ENCODE measurements around the gene ACD. TPM values are rescaled to one million over a fixed set of nuclear protein-coding genes. Genes with fewer than 3 reads are reported as not detected.

Gene ACD
- 12.9 and 15.7 TPM in 2 replicates for total RNA-seq

DNA sequence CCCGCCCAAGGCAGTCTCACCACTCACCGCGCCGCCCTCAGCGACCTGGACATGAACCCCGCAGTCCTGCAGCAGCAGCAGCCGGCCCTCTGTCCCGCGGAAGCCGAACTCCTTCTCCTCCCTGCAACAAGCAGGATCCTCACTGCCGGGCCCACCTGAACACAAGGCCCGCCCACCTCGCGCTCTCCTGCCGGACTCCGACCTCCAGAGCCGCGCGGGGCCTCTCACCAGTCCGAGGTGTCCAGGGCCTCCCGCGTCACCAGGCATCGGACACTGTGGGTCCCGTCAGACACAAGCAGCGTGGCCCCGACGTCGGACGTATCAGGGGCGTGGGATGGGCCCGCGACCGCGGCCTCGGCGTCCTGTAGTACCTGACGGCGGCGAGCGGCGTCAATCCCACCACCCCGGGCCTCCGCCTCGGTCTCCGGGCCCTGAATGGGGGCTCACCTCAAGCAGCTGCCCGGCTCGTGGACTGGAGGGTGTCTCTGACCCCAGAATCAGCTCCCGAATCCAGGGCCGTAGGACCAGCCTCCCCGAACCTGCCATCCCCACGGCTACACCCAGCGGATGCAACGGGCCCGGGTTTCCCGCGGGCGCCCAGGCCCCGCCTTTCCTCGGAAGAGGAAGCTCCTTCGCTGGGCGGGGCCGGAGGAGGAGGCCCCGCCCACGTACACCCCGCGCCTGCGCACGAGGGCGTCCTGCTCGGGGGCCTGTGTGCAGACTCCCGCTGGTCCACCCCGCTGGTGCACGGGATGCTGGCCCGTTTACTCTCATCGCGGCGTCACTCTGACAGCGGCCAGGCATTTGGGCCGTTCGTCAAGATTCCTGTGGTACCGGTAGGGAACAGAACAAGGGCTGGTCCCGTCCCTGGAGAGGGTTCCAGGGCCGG lies at the start of gene ACD:
TSS of gene ACD (minus strand) at position 586 of the 889 bp plus-strand sequence. CDS start at position 546, 40 bp downstream.

DNA sequence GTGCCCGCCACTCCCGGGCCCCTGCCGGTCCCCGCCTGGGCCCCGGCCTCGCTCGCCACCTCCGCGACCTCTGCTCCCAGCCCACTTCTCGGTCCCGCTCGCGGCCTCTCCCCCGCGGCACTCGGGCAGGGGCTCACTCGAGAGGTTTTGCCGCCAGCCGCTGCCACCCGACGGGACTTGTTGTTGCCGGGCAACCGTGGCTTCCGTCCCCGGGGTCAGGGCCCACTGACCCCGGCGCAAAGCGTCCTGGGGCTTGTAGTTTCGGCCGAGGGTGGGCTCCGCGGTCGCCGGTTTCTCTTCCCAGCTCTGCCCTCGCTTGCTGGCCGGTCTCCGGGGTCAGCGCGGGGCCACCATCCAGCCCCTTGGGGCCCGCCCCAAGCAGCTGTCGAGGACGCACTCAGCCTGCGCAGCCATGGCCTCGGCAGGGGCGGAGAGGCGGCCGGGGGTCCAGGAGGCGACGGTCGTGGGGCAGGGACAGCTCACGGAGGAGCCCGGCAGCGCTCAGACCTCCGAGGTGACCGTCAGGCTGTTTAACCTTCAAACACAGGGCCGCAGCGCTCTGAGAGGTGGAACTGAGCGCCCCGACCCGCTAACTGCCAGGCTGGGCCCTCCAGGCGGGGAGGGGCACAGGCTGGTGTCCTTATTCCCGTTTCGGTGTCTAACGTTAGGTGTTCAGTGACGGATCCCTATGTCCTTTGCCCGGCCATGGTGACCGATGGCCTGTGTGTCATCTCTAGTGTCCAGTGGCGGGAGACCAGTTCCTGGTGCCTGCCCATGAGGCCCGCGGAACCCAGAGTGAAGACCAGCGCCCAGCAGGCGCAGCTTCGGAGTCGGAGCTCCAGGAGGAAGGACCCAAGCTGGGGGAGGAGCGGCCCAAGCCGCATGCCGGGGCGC lies 6.7 kb upstream of the ACD start, which contains the start of the genes C16orf86 and ENKD1:
TSS of gene C16orf86 (plus strand) at position 256 of the 894 bp plus-strand sequence. CDS start at position 413, 157 bp downstream.
TSS of gene ENKD1 (minus strand) at position 192 of the 894 bp plus-strand sequence. CDS start 308 bp downstream, outside the sequence.

DNA sequence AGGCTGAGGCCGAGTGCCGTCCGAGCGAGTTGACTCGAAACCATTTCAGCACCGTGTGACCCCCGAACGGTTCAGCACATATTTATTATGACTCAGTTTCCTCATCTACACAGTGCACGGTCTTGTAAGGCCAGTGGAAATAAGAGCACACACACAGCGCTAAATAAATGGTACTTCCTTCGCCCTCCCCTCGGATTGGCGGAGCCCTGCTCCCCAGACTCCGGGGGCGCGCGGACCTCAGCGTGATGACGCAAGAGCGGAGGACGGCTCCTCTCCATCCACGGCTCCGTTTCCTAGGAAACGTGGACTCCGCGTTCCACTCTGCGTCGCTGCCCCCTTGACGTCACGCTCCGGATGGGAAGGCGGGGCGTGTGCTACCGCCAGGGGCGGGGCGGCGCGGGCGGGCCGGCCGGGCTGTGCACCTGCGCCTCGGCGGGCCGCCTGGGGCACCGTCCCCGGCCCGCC lies 536 bp upstream of the ACD start, which contains the start of gene PARD6A:
TSS of gene PARD6A (plus strand) at position 397 of the 465 bp plus-strand sequence. CDS start 79 bp downstream, outside the sequence.

Other genes starting within 250 kb of the ACD start
- gene ZDHHC1, start 243.8 kb downstream of the ACD start, total RNA-seq = 8.8 and 11.4 TPM in 2 replicates
- 0.93 and 2.0 TPM in 2 replicates for gene HSD11B2, start 229.1 kb downstream of the ACD start, total RNA-seq
- 99.7 and 107 TPM in 2 replicates for gene ATP6V0D1, start 179.1 kb downstream of the ACD start, total RNA-seq
- gene AGRP, start 176.7 kb downstream of the ACD start, total RNA-seq = not detected in 2 replicates
- gene RIPOR1, start 131.4 kb downstream of the ACD start, total RNA-seq = 34.4 and 46.2 TPM in 2 replicates
- gene CTCF, start 97.7 kb downstream of the ACD start, total RNA-seq = 12.5 and 19.1 TPM in 2 replicates
- gene CARMIL2, start 15.1 kb downstream of the ACD start, total RNA-seq = 0.05 and 1.5 TPM in 2 replicates
- gene PARD6A, start 700 bp upstream of the ACD start, total RNA-seq = 0.39 and 0.44 TPM in 2 replicates
- 10.4 and 11.9 TPM in 2 replicates for gene ENKD1, start 6.5 kb upstream of the ACD start, total RNA-seq
- gene C16orf86, start 6.6 kb upstream of the ACD start, total RNA-seq = 2.4 and 12.9 TPM in 2 replicates
- gene GFOD2, start 59.1 kb upstream of the ACD start, total RNA-seq = 8.5 and 11.8 TPM in 2 replicates
- gene RANBP10, start 146.3 kb upstream of the ACD start, total RNA-seq = 5.7 and 5.8 TPM in 2 replicates
- gene TSNAXIP1, start 146.6 kb upstream of the ACD start, total RNA-seq = 0.15 and 0.62 TPM in 2 replicates
- 36.1 and 45.9 TPM in 2 replicates for gene THAP11, start 182.1 kb upstream of the ACD start, total RNA-seq
- 65.6 and 89.6 TPM in 2 replicates for gene NUTF2, start 186.7 kb upstream of the ACD start, total RNA-seq
- 22.8 and 25.8 TPM in 2 replicates for gene CENPT, start 187.4 kb upstream of the ACD start, total RNA-seq
- 18.2 and 35.9 TPM in 2 replicates for gene EDC4, start 212.8 kb upstream of the ACD start, total RNA-seq
- not detected in 2 replicates for gene NRN1L, start 224.6 kb upstream of the ACD start, total RNA-seq
- 21.5 and 24.1 TPM in 2 replicates for gene PSKH1, start 233.0 kb upstream of the ACD start, total RNA-seq